MCF 10A (cell line): ENCODE data around the gene SLC4A2. TPM values are rescaled to one million over a fixed set of nuclear protein-coding genes. Genes with fewer than 3 reads are reported as not detected.
"Not testable (repeated sequence)": the region's sequence is repeated elsewhere in the genome, so short reads cannot be mapped to it uniquely, and the experiment has no call there.

ENCODE experiments used
- BruUV-seq: library from RNA; stranded (reverse); fragments of 400-500 nt; replicated peaks from 2 replicates; lab custom pipeline; 2021; lab: Mats Ljungman, UMichigan
- CTCF ChIA-PET: fragments of 300-600 bp; sonication (Branson Sonifier 250); formaldehyde crosslinking; extraction: SDS; loops from one replicate; lab custom pipeline; 2021; ENCODE audit warnings: antibody characterized with exemption, inconsistent platforms; lab: Yijun Ruan, JAX
- POLR2A ChIA-PET: fragments of 300-600, 350-650 bp; sonication (Branson Sonifier 250); formaldehyde crosslinking; extraction: SDS; loops from one replicate; lab custom pipeline; 2020; ENCODE audit warnings: antibody characterized with exemption, inconsistent platforms; lab: Yijun Ruan, JAX
- DNase-seq: peaks from one replicate; pipeline ENCODE4 v3.0.0-alpha.2; 2018; ENCODE audit not compliant: unreplicated experiment
- H3K27ac Mint-ChIP-seq: one replicate; pipeline ENCODE4 v1.8.0; 2022; ENCODE audit warnings: mild to moderate bottlenecking, low read depth, mixed read lengths; ENCODE audit not compliant: unreplicated experiment
- H3K27me3 Mint-ChIP-seq: one replicate; pipeline ENCODE4 v1.8.0; 2022; ENCODE audit warnings: mixed read lengths; ENCODE audit not compliant: insufficient read depth, unreplicated experiment
- H3K36me3 Mint-ChIP-seq: one replicate; pipeline ENCODE4 v1.8.0; 2022; ENCODE audit warnings: mild to moderate bottlenecking, moderate library complexity, mixed read lengths; ENCODE audit not compliant: insufficient read depth, unreplicated experiment
- H3K4me1 Mint-ChIP-seq: one replicate; pipeline ENCODE4 v1.8.0; 2022; ENCODE audit warnings: mixed read lengths; ENCODE audit not compliant: insufficient read depth, unreplicated experiment
- H3K4me3 Mint-ChIP-seq: one replicate; pipeline ENCODE4 v1.8.0; 2022; ENCODE audit warnings: mild to moderate bottlenecking, moderate library complexity, mixed read lengths; ENCODE audit not compliant: unreplicated experiment
- H3K9me3 Mint-ChIP-seq: one replicate; pipeline ENCODE4 v1.8.0; 2022; ENCODE audit warnings: mixed read lengths; ENCODE audit not compliant: unreplicated experiment
- intact Hi-C: fragments of 100-400 bp; cut with micrococcal nuclease; formaldehyde crosslinking; loops from 2 replicates; pipeline ENCODE4 v1.14.1; 2022
- total RNA-seq: library from RNA; stranded (reverse); gene quantifications from 2 replicates; pipeline ENCODE4 v1.2.3, GENCODE V29; 2022
- TF ChIP-seq, protein P1 (sequence below): fragments of 200-600 bp; IDR thresholded peaks from one replicate; pipeline ENCODE4 v1.8.0; 2022; ENCODE audit warnings: antibody characterized with exemption, mild to moderate bottlenecking; ENCODE audit not compliant: unreplicated experiment

The SLC4A2 gene
- total RNA-seq, 1 experiment from 2014 or later = 112 TPM

DNA sequence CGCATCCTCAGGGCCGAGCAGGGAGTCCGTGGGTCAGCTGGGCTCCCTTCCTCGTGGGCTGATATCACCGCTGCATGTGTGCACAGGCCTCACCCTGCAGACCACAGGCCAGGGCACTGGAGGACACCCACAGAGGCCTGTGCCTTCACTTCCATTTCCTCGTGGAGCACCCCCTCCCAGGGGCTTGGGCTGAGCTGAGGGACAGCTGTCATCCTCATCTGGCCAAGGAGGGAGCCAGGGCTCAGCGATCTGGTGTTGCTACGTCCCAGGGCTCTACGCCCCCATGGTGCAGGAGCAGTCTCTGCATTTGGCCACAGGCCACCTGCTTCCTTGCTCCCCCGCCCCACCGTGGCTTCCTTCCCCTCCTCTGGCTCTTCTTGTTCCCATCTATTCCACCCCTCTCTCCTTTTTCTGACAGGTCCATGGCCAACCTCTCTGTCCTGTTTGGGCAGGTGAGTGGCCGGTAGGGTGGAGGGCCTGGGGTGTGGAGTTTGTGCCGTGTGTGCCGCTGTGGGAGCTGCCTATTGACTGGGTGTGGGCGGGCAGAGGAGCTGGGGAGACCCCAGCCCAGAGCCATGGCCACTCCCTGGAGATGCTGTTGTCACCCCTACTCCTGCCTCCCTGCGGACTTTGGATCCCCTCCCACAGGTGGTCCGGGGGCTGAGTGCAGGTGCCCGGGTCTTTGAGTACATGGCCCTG lies 19.4 kb upstream of the SLC4A2 start:
- POLR2A ChIA-PET = interaction anchor here (0.7 to 1.6 kb wide), 2 partner anchors 12 to 39 kb away, joined by 3 to 11 read pairs; partner anchors contain the start of gene ABCB8
- TF ChIP-seq, protein P1, sequence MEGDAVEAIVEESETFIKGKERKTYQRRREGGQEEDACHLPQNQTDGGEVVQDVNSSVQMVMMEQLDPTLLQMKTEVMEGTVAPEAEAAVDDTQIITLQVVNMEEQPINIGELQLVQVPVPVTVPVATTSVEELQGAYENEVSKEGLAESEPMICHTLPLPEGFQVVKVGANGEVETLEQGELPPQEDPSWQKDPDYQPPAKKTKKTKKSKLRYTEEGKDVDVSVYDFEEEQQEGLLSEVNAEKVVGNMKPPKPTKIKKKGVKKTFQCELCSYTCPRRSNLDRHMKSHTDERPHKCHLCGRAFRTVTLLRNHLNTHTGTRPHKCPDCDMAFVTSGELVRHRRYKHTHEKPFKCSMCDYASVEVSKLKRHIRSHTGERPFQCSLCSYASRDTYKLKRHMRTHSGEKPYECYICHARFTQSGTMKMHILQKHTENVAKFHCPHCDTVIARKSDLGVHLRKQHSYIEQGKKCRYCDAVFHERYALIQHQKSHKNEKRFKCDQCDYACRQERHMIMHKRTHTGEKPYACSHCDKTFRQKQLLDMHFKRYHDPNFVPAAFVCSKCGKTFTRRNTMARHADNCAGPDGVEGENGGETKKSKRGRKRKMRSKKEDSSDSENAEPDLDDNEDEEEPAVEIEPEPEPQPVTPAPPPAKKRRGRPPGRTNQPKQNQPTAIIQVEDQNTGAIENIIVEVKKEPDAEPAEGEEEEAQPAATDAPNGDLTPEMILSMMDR = no peak
- Mint-ChIP-seq H3K27ac (no peak overlapping the region), H3K4me3 (no peak overlapping the region), H3K27me3 (no peaks in the 10 kb centered on the region), H3K36me3 (peaks cover 23% of the 10 kb centered on the region), H3K9me3 (no peaks in the 10 kb centered on the region), H3K4me1 (peaks cover 15% of the 10 kb centered on the region)
- no TSS peak for BruUV-seq
- CTCF ChIA-PET = interaction anchor here (0.6 to 1.3 kb wide), 3 partner anchors 70 to 988 kb away, joined by 3 to 6 read pairs (median 3); no protein-coding TSS in a partner anchor
- no peak for DNase-seq
- intact Hi-C loops = no loop called here

DNA sequence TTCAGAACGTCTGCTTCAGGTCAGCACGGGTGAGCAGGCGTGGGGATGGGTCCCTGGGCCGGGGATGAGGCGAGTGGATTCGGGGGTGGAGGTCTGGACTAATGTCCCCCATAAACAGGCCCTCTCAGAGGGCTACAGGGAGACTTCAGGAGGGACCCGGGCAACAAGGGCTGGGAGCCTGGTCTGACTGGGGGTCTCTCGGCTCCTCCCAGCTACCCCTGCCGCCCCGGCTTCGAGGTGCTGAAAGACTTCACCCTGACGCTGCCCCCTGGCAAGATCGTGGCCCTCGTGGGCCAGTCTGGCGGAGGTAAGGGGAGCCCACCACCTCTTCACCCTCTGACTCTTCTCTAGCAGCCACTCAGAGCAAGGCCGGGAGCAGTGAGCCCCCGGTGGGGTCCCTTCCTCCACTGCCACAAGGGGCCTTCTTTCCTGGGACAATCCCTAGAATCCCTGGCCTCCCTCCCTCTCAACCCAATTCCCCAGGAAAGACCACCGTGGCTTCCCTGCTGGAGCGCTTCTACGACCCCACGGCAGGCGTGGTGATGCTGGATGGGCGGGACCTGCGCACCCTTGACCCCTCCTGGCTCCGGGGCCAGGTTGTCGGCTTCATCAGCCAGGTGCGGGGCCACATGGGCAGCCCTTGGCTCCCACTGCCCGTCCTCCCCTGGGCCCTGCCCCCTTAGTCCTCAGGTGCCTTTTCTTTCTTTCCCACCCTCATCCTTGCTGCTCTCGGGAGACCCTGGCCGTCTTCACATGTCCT lies 18.6 kb upstream of the SLC4A2 start:
- DNase-seq = no peak
- no peak overlapping the region for H3K27ac Mint-ChIP-seq
- CTCF ChIA-PET = interaction anchor here (0.6 to 0.8 kb wide), 2 partner anchors 11 to 221 kb away, joined by 3 to 4 read pairs; no protein-coding TSS in a partner anchor
- intact Hi-C loops = no loop called here
- no TSS peak for BruUV-seq
- H3K9me3 Mint-ChIP-seq = no peaks in the 10 kb centered on the region
- TF ChIP-seq, protein P1 = no peak
- peaks cover 15% of the 10 kb centered on the region for H3K4me1 Mint-ChIP-seq
- no peaks in the 10 kb centered on the region for H3K27me3 Mint-ChIP-seq
- POLR2A ChIA-PET = no interaction called here
- H3K4me3 Mint-ChIP-seq = no peak overlapping the region
- peaks cover 24% of the 10 kb centered on the region for H3K36me3 Mint-ChIP-seq

DNA sequence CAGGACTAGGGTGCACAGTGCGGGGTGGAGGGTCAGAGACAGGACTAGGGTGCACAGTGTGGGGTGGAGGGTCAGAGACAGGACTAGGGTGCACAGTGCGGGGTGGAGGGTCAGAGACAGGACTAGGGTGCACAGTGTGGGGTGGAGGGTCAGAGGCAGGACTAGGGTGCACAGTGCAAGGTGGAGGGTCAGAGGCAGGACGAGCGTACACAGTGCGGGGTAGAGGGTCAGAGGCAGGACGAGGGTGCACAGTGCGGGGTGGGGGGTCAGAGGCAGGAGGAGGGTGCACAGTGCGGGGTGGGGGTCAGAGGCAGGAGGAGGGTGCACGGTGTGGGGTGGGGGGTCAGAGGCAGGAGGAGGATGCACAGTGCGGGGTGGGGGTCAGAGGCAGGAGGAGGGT lies 15.9 kb upstream of the SLC4A2 start:
- intact Hi-C loops, H3K27ac Mint-ChIP-seq, BruUV-seq, POLR2A ChIA-PET, H3K27me3 Mint-ChIP-seq, CTCF ChIA-PET, H3K4me3 Mint-ChIP-seq, DNase-seq, H3K9me3 Mint-ChIP-seq: not testable (repeated sequence)
- peaks cover 25% of the 10 kb centered on the region for H3K4me1 Mint-ChIP-seq
- H3K36me3 Mint-ChIP-seq = peaks cover 17% of the 10 kb centered on the region

DNA sequence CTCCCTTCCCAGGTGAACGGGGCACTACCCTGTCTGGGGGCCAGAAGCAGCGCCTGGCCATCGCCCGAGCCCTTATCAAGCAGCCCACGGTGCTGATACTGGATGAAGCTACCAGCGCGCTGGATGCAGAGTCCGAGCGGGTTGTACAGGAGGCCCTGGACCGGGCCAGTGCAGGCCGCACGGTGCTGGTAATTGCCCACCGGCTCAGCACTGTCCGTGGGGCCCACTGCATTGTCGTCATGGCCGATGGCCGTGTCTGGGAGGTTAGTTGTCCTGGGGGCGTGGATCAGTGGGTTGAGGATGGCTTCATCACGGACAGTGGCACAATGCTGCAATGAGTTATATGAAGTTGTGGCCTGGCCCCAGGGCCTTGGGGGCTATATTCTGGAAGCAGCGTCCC lies 15.4 kb upstream of the SLC4A2 start:
- CTCF ChIA-PET = no interaction called here
- Mint-ChIP-seq H3K36me3 (peaks cover 17% of the 10 kb centered on the region), H3K9me3 (no peaks in the 10 kb centered on the region), H3K4me1 (peaks cover 20% of the 10 kb centered on the region), H3K4me3 (no peak overlapping the region), H3K27me3 (no peaks in the 10 kb centered on the region), H3K27ac (no peak overlapping the region)
- DNase-seq = no peak
- no TSS peak for BruUV-seq
- intact Hi-C loops = no loop called here
- POLR2A ChIA-PET = no interaction called here
- TF ChIP-seq, protein P1 = no peak
